Neural cell (in vitro differentiated cells): ENCODE results near the gene SUMO2. TPM values are rescaled to one million over a fixed set of nuclear protein-coding genes. Genes with fewer than 3 reads are reported as not detected.

Experiments
- H2AFZ ChIP-seq: fragments of 200-600, 300-800 bp; sonication (generic), shearing (Covaris generic); 2 replicates; pipeline ENCODE4 v1.6.0; 2014; ENCODE audit warnings: low read depth, mild to moderate bottlenecking, antibody characterized with exemption, low read length, moderate library complexity
- H3F3A ChIP-seq: fragments of 200-600 bp; shearing (Covaris generic); 2 replicates; pipeline ENCODE4 v1.6.1; 2016; ENCODE audit warnings: mild to moderate bottlenecking, moderate library complexity, mixed read lengths, antibody characterized with exemption, low read length; ENCODE audit not compliant: insufficient read depth, poor library complexity, severe bottlenecking
- H3K27ac ChIP-seq: fragments of 200-600, 300-800 bp; sonication (generic), shearing (Covaris generic); 2 replicates; pipeline ENCODE4 v1.5.1; 2014; ENCODE audit warnings: mild to moderate bottlenecking, low read length, moderate library complexity
- H3K27me3 ChIP-seq: fragments of 300-800, 200-600 bp; sonication (generic), shearing (Covaris generic); 2 replicates; pipeline ENCODE4 v1.6.0; 2014; ENCODE audit warnings: mild to moderate bottlenecking, low read depth, low read length, moderate library complexity; ENCODE audit not compliant: insufficient read depth
- H3K36me3 ChIP-seq: fragments of 300-800, 200-600 bp; sonication (generic), shearing (Covaris generic); 2 replicates; pipeline ENCODE4 v1.5.1; 2014; ENCODE audit warnings: mild to moderate bottlenecking, antibody characterized with exemption, low read length, moderate library complexity; ENCODE audit not compliant: insufficient read depth
- H3K4me2 ChIP-seq: fragments of 300-800, 200-600 bp; sonication (generic), shearing (Covaris generic); 2 replicates; pipeline ENCODE4 v1.6.0; 2014; ENCODE audit warnings: mild to moderate bottlenecking, low read length
- H3K4me3 ChIP-seq: fragments of 300-800, 200-600 bp; sonication (generic), shearing (Covaris generic); 2 replicates; pipeline ENCODE4 v1.5.1; 2014; ENCODE audit warnings: mild to moderate bottlenecking, low read length, moderate library complexity
- H3K79me2 ChIP-seq: fragments of 200-600 bp; shearing (Covaris generic); replicated peaks from 2 replicates; pipeline ENCODE4 v1.6.0; 2014; ENCODE audit warnings: mild to moderate bottlenecking, low read length, moderate library complexity; ENCODE audit not compliant: insufficient read depth
- H3K9ac ChIP-seq: fragments of 300-800, 200-600 bp; sonication (generic), shearing (Covaris generic); 2 replicates; pipeline ENCODE4 v1.6.1; 2016; ENCODE audit warnings: mild to moderate bottlenecking, low read length, mixed read lengths
- H3K9me2 ChIP-seq: fragments of 200-600 bp; shearing (Covaris generic); 2 replicates; pipeline ENCODE4 v1.6.1; 2016; ENCODE audit warnings: mild to moderate bottlenecking, low read length, mixed read lengths; ENCODE audit not compliant: insufficient read depth
- H3K9me3 ChIP-seq: fragments of 200-600, 300-800 bp; sonication (generic), shearing (Covaris generic); 2 replicates; pipeline ENCODE4 v1.6.1; 2016; ENCODE audit warnings: mild to moderate bottlenecking, mixed run types, low read length, moderate library complexity, mixed read lengths
- H4K20me1 ChIP-seq: fragments of 200-600 bp; shearing (Covaris generic); 2 replicates; pipeline ENCODE4 v1.6.1; 2016; ENCODE audit warnings: mild to moderate bottlenecking, mixed run types; ENCODE audit not compliant: insufficient read depth
- EP300 ChIP-seq: fragments of 450-650 bp; conservative IDR thresholded peaks from 2 replicates; pipeline ENCODE4 v1.6.1; 2014; ENCODE audit warnings: antibody characterized with exemption, mild to moderate bottlenecking, moderate library complexity; ENCODE audit not compliant: poor library complexity, severe bottlenecking
- EZH2 ChIP-seq: fragments of 200-600, 300-800 bp; shearing (Covaris generic), sonication (generic); IDR thresholded peaks from 2 replicates; pipeline ENCODE4 v1.6.1; 2014; ENCODE audit warnings: antibody characterized with exemption, low read length, borderline replicate concordance, mild to moderate bottlenecking; ENCODE audit not compliant: insufficient read depth, poor library complexity, severe bottlenecking
- MXI1 ChIP-seq: fragments of 450-650 bp; conservative IDR thresholded peaks from 2 replicates; pipeline ENCODE4 v1.6.1; 2014; ENCODE audit warnings: antibody characterized with exemption, mild to moderate bottlenecking; ENCODE audit not compliant: poor library complexity, severe bottlenecking
- POLR2AphosphoS5 ChIP-seq: IDR thresholded peaks from 2 replicates; pipeline ENCODE4 v1.6.1; 2012
- RAD21 ChIP-seq: fragments of 450-650 bp; conservative IDR thresholded peaks from 2 replicates; pipeline ENCODE4 v1.6.1; 2014; ENCODE audit warnings: antibody characterized with exemption, mild to moderate bottlenecking, moderate library complexity
- SMC3 ChIP-seq: fragments of 450-650 bp; conservative IDR thresholded peaks from 2 replicates; pipeline ENCODE4 v1.6.1; 2014; ENCODE audit warnings: antibody characterized with exemption, mild to moderate bottlenecking, moderate library complexity; ENCODE audit not compliant: poor library complexity
- TAF1 ChIP-seq: IDR thresholded peaks from 2 replicates; pipeline ENCODE4 v1.6.1; 2012; ENCODE audit warnings: low read depth
- polyA plus RNA-seq: library from polyadenylated mRNA; depleted of rRNA; stranded (reverse); fragments of >200 nt; gene quantifications from 2 replicates; pipeline ENCODE4 v1.2.3, GENCODE V29; 2014
- TF ChIP-seq, protein P1 (sequence below): fragments of 450-650 bp; IDR thresholded peaks from 2 replicates; pipeline ENCODE4 v1.5.1; 2014; ENCODE audit warnings: antibody characterized with exemption, mild to moderate bottlenecking, moderate library complexity; ENCODE audit not compliant: poor library complexity, severe bottlenecking
- TF ChIP-seq, protein P2 (sequence below): IDR thresholded peaks from 2 replicates; pipeline ENCODE4 v1.6.1; 2012; ENCODE audit warnings: borderline replicate concordance

Gene SUMO2
- polyA plus RNA-seq, 1 donor from 2014 or later: 283 TPM

GRCh38 chr17:75142236-75142971 is 40.4 kb downstream of the SUMO2 start:
- Histone ChIP-seq H3K27ac (no peak overlapping the region), H3K4me3 (no peak overlapping the region), H2AFZ (no peak overlapping the region), H4K20me1 (peaks cover 63% of the 10 kb centered on the region), H3K9ac (no peak overlapping the region), H3K79me2 (peaks cover 44% of the 10 kb centered on the region), H3F3A (no peaks in the 10 kb centered on the region), H3K9me2 (no peaks in the 10 kb centered on the region), H3K4me2 (no peak overlapping the region), H3K36me3 (peaks cover 25% of the 10 kb centered on the region), H3K9me3 (no peaks in the 10 kb centered on the region), H3K27me3 (no peaks in the 10 kb centered on the region)
- TF ChIP-seq MXI1 (no peak), TAF1 (no peak), SMC3 (no peak), RAD21 (no peak), POLR2AphosphoS5 (no peak), EZH2 (no peak), EP300 (no peak)
- TF ChIP-seq, protein P1, sequence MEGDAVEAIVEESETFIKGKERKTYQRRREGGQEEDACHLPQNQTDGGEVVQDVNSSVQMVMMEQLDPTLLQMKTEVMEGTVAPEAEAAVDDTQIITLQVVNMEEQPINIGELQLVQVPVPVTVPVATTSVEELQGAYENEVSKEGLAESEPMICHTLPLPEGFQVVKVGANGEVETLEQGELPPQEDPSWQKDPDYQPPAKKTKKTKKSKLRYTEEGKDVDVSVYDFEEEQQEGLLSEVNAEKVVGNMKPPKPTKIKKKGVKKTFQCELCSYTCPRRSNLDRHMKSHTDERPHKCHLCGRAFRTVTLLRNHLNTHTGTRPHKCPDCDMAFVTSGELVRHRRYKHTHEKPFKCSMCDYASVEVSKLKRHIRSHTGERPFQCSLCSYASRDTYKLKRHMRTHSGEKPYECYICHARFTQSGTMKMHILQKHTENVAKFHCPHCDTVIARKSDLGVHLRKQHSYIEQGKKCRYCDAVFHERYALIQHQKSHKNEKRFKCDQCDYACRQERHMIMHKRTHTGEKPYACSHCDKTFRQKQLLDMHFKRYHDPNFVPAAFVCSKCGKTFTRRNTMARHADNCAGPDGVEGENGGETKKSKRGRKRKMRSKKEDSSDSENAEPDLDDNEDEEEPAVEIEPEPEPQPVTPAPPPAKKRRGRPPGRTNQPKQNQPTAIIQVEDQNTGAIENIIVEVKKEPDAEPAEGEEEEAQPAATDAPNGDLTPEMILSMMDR: no peak
- TF ChIP-seq, protein P2, sequence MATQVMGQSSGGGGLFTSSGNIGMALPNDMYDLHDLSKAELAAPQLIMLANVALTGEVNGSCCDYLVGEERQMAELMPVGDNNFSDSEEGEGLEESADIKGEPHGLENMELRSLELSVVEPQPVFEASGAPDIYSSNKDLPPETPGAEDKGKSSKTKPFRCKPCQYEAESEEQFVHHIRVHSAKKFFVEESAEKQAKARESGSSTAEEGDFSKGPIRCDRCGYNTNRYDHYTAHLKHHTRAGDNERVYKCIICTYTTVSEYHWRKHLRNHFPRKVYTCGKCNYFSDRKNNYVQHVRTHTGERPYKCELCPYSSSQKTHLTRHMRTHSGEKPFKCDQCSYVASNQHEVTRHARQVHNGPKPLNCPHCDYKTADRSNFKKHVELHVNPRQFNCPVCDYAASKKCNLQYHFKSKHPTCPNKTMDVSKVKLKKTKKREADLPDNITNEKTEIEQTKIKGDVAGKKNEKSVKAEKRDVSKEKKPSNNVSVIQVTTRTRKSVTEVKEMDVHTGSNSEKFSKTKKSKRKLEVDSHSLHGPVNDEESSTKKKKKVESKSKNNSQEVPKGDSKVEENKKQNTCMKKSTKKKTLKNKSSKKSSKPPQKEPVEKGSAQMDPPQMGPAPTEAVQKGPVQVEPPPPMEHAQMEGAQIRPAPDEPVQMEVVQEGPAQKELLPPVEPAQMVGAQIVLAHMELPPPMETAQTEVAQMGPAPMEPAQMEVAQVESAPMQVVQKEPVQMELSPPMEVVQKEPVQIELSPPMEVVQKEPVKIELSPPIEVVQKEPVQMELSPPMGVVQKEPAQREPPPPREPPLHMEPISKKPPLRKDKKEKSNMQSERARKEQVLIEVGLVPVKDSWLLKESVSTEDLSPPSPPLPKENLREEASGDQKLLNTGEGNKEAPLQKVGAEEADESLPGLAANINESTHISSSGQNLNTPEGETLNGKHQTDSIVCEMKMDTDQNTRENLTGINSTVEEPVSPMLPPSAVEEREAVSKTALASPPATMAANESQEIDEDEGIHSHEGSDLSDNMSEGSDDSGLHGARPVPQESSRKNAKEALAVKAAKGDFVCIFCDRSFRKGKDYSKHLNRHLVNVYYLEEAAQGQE: no peak

DNA sequence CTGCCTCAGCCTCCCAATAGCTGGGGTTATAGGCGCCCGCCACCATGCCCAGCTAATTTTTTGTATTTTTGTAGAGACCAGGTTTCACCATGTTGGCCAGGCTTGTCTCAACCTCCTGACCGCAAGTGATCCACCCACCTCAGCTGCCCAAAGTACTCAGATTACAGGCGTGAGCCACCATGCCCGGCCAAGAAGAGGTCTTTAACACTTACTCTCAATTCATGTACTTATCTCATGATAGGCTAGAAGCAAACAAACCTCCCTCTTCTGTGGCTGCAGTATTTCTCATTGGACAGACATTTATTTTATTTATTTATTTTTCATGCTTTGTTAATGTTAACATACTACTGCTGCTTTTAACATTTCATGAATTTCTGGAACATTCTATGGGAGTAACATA is 44.2 kb downstream of the SUMO2 start:
- H3K27me3 ChIP-seq: no peaks in the 10 kb centered on the region

More for the DNA sequence above, 44.2 kb downstream of the SUMO2 start:
- Histone ChIP-seq H3K9ac (no peak overlapping the region), H3K9me2 (no peaks in the 10 kb centered on the region), H2AFZ (no peak overlapping the region), H3K9me3 (no peaks in the 10 kb centered on the region), H3K79me2 (peaks cover 18% of the 10 kb centered on the region), H4K20me1 (peaks cover 43% of the 10 kb centered on the region), H3K27ac (no peak overlapping the region), H3K36me3 (peaks cover 4% of the 10 kb centered on the region), H3K4me3 (no peak overlapping the region), H3K4me2 (no peak overlapping the region), H3F3A (no peaks in the 10 kb centered on the region)
- TF ChIP-seq, protein P2: no peak
- TF ChIP-seq, protein P1: no peak
- no peak for TF ChIP-seq SMC3
